Stimulated activated CD8-positive, alpha-beta memory T cell treated with anti-CD3 and anti-CD28 coated beads, Interleukin-12 subunit alpha, Interleukin-12 subunit beta, amount 100 ng/mL, for 24 hours (primary cell): ENCODE measurements around the gene PRDX3.
"Not testable (repeated sequence)": the region's sequence is repeated elsewhere in the genome, so short reads cannot be mapped to it uniquely, and the experiment has no call there.

ENCODE experiments used
- DNase-seq: peaks from one replicate; pipeline ENCODE4 v3.0.0-alpha.2; 2020; ENCODE audit errors: extremely low read depth

PRDX3 gene

DNA sequence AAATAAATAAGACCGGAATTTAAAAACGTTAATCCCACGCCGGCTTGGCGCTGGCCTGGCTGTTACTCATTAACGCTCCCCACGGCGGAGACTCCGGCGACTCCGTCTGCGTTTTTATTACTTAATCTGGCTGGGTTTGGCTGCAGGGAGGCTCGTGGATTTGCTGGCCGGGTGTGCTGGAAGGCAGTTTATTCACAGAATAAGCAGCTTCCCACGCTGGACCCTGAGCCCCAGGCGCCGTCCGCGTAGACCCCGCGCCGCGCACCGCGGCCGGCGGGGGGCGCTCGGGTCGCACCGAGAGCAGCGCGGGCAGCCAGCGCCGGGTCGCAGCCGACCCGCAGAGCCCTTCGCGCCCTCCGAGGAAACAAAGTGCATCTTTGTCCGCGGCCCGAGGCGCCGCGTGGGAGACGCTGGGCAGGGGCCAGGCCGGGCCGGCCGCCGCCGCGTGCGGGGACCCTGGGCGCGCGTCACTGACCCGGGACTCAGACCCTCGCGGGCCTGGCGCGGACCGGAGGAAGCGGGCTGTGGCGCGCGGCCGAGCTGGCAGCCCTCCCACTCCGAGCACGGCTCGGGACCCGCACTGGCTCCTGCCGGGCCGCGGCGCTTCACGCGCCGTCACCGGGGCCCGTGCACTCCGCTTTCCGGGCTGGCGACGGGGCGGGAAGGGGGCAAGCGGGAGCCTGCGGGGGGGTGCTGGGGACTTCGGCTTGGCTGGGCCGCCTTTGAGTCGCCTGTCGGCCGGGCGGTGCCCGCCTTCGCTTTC, 28.2 kb upstream of the PRDX3 start:
- no peak for DNase-seq

DNA sequence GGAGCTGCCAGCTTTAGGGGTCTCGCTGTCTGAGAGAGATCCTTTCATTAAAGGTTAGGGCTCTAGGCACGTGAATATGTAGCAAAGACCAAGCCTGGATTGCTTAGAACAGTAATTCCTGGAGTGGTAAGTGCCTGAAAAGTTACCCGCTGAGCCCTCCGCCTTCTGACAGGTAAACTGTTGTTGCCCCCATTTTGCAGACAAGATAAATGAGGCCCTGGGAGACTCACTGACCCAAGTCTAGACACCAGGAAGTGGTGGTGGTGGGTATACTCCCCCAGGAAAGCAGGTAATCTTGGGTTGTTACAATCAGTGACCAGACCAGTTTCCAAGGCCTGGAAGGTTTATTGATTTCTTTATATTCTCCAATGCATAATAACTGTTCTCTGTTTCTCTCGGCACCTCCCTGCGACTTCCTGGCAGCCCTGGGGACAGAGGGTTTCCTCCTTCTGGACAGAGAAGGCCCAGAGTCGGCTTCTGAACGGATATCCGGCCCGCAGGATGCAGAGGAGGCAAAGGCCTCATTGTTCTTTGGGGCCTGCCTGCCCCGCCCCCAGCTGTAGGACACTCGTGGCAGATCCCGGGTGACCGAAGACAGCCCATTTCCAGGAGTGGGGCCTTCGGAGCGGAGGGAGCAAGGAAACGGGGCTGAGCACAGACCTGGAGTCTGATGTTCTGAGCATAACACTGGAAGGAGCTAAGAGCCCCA, 27.4 kb upstream of the PRDX3 start:
- no peak for DNase-seq

DNA sequence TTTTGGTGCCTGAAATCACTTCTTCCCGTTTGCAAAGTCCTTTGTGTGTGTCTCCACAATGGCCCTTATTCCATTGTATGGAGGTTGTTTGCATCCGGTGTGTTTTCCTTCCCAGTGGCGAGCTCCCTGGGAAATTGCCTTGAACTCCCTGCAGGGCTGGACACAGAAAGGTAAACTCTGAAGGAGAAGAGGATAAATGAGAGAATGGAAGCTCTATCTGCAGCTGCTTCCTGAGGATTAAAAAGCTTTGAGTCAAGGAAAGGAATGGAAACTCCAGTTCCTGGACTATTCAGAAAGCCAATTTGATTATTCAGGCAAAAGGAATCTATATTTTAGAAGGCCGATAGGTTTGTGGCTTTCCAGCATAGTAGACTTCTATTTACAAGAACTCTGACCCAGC, 24.4 kb upstream of the PRDX3 start:
- DNase-seq, result no peak

DNA sequence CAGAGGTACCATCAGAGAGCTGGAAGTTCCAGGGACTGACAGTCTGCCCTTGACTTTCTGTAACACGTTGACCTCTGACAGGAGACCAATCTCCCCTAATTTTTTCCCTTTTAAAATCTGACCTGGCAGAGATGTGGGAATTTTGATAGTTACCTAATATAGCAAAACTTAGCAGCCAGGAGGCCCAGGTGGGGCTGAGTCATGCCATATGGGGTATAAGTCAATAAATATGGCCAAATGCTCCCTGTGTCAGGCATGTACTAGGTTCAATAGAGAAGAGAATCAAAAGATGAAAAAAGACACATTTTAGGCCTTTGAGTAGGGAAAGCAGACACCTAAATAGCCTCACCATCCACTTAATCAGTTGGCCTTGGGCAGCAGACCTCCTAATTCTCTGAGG, 22.6 kb upstream of the PRDX3 start:
- no peak for DNase-seq

DNA sequence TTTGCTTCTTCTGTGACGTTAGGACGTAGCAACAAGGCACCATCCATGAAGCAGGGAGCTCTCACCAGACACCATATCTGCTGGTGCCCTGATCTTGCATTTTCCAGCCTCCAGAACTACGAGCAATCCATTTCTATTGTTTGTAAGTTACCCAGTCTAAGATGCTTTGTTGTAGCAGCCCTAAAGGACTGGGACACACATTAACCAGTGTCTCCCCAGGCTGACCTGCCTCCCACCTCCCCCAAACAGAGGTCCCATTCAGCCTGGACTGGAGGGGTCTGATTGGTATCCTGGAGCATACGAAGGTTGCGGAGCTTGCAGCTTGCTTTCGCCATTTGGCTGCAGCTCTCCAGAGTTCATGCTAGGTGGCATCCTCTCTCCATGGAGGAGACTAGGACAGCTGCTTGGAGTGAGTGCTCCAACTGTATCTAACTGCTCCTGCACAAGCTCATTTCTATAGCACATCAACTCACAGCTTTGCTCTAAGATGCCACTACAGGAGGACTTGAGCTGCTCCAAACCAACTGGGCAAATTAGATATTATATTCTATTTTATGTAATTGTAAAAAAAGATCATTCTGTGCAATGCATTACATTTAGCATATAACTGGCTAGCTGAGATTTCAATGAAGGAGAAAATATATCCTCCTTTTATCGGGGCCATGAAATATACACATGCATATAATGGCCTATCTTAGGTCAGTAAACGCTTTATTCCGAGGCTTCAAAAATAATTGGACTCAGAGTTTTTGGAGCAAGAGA, 20.8 kb upstream of the PRDX3 start:
- DNase-seq, result no peak

DNA sequence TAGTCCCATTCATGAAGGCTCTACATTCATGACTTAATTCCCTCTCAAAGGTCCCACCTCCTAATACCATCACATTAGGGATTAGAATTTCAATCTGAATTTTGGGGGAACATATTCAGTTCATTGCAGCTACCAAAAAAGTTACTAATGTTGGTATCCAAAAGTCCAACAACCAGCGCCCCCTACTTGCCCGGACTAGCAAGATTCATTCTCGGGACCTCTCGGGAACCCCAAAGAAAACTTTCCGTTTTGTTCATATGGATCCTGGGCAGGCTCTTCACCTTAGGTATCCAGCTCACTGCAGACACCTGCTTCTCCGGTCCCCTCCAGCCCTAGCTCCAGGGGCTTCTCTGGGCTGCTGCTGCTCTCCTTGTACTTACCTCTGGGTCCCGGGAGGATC, 19.8 kb upstream of the PRDX3 start:
- DNase-seq, result no peak

DNA sequence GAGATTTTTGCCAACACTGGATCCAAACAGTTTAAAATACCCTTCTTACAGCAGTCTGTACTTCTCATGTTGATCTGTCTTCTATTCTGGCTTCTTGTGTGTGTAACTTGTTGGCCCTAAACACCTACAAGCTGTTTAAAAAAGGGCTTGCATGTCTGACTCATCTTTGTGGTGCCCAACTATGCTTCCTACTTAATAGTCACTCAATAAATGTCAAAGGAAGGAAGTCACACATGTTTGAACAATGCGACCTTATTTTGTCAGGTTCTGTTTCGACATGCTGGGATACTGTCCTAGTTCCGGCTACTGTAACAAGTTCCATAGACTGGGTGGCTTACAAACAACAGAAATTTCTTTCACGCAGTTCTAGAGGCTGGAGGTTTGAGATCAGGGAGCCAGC, 19.3 kb upstream of the PRDX3 start:
- DNase-seq, result no peak

DNA sequence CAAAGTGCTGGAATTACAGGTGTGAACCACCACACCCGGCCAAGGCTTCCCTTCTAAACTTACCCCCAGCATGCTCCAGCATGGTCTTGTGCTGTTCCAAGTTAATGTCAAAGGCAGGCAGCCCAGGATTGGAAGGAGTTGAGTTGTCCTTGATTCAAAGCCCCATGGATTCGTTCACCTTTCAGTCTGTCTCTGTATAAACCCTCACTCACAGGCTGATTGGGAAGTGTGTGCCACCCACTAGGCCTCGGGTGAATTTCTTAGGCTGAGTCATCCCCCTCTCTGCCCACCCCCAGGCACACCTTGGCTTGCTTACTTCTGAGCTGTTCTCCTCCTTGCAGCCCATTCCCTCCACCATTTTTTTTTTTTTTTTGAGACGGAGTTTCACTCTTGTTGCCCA, 13.3 kb upstream of the PRDX3 start:
- DNase-seq, result no peak

DNA sequence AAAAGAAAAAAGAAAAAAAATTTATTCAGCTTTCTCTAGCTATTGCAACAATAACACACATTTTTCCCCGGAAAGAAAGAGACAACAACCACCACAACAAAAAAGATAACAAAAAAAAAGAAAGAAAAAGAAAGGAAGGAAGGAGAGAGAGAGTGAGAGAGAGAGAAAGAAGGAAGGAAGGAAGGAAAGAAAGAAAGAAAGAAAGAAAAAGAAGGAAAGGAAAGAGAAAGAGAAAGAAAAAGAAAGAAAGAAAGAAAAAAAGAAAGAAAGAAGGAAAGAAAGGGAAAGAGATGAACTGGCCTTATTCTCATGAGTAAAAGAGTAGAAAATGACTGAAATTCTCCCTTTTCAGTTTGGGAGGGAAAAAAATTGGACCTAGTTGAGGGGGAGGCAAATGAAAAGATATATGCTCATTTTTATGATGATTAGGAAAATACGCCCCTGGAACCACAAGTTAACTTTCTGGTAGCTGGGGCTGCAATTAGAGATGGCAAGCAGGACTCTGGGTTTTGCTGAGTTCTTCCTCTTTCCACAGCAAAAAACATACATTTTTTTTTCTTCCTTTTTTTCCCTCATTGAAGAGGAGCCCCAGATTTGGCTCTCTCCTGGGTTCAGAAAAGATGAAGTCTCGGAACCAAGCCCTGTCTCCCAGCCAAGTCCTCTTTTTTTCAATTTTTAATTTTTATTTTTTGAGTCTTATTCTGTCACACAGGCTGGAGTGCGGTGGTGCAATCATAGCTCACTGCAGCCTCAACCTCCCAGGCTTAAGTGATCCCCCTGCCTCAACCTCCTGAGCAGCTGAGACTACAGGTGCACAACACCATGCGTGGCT, 12.6 kb upstream of the PRDX3 start:
- DNase-seq, result no peak

DNA sequence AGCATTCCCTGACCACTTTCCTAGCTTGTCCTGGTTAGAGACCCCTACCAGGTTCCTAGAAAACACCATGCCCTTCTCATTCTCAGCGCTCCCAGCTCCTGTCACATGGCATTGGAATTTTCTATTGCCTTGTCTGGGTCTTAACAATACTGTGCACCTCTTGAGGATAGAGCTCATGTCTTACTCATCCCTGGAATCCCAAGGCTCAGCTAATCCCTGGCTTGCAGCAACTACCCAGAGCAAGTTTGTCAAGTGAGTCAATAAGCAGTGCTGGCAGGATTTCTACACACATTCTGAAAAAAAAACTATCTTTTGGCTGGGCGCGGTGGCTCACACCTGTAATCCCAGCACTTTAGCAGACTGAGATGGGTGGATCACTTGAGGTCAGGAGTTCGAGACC, 11.7 kb upstream of the PRDX3 start:
- DNase-seq, result no peak

DNA sequence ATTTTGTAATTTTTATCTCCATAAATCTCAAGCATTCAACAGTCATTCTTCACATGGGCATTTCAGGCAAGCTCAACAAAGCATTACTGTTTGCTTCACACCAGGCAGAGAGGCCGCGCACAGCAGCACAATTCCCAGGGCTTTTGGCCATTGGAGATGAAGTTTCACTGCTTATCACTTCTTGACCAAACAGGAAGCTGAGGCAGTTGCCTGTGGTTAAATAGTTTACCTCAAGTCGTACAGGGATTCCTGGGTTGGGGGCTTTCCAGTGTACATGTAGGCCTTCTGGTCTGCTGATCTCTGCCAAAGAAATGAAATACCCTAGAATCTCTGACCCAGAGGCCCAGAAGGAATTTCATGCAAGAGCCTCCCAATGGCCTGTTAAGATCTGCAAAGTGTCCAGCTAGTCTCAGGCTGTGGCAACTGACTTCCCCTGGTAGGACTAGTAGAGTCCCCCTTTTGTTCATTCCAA, 11.2 kb upstream of the PRDX3 start:
- DNase-seq, result no peak

DNA sequence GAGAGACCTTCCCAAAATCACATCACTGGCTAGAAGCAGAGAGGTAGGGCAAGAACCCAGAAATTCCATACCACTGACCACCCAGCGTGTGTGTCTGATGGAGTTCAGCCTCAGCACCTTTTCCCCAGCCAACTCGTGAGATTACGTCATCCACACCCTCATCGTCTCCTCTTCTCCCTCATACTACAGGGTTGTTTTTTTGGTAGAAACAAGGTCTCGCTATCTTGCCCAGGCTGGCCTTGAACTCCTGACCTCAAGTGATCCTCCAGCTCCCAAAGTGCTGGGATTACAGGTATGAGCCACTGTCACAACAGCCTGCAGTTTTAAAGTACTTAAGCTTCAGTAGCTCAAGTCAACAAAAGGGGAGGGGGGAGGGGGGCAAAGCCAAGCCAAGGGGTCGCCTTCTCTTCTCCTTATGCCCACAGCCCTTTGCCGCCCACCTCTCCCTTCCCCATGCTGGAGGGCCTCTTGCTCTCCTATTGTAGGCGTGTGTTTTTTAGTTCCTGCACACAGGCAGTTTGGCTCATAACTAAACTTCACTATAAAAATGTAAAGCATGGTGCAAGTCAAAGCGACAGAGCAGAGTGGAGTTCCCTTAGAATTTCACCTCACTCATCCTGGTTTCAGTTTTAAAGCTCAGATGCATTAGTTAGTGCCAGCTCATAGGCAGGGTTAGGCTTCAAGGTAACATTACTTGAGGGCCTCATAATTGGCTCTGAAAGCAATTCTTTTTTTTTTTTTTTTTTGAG, 5.2 kb upstream of the PRDX3 start:
- no peak for DNase-seq

DNA sequence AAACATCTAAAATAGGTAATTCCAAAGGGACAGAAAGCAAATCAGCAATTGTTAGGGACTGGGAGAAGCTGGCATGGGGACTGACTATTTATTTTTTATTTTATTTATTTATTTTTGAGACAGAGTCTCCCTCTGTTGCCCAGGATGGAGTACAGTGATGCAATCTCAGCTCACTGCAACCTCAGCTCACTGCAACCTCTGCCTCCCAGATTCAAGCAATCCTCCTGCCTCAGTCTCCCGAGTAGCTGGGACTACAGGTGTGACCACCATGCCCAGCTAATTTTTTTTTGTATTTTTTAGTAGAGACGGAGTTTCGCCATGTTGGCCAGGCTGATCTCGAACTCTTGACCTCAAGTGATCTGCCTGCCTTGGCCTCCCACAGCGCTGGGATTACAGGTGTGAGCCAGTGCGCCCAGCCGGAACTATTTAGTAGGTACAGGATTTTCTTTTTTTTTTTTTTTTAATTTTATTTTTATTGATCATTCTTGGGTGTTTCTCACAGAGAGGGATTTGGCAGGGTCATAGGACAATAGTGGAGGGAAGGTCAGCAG, 2.3 kb upstream of the PRDX3 start:
- not testable (repeated sequence) for DNase-seq

DNA sequence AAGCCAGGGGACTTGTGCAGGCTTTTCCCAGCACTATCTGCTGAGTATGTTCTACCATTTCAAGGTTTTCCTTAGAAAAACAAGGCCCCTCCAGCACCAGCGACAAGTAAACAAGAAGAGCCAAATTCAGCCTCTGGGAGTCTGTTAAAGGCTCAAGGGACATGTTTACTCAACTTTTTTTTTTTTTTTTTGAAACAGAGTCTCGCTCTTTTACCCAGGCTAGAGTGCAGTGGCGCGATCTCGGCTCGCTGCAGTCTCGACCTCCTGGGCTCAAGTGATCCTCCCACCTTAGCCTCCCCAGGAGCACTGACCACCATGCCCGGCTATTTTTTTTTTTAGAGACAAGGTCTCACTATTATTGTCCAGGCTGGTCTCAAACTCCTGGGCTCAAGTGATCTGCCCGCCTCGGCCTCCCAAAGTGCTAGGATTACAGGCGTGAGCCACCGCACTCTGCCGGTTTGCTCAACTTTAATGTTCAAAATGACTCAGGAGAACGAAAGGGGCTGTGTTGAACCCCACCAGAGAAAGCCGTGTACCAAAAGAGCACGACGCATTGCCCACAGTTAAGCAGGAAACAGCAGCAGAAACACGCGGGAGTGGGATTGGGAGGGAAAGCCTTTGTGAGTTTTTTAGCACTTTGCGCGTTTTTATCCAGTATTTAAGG, 772 bp downstream of the PRDX3 start:
- no peak for DNase-seq

DNA sequence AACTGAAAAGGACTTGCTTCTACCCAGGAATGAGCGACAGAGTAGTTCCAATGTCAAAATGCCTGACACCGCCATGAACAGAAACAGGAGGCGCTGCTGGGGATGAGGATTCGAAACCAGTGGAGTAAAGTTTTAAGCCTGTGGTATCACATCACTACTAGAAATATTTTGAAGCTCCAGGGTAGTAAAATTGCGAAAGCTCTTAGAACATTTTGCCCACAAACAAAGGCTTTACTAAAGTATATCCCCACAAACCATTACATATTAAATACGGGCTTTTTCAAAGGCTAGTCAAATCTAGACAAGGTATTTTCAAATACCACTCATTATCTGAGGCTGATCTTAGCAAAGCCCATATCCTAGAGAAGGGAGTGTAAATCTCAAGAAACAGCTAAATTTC, 2.4 kb downstream of the PRDX3 start:
- no peak for DNase-seq

DNA sequence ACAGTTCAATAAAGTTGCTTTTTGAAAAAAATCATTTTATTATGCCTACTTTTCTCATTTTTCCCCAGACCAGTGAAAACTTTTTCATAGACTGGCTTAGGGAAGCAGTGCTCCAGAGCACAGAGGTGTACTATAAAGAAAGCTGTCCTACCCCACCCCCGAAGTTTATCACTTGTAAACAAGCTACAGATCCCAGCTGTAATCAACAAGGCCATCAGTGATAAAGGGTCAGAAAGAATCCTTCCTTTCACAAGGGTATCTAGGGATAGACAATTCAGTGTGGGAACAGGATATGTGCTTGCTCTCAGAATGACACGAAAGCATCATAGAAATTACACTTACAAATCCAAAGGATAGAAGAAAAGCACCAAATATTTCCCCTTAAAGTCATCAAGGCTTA, 4.5 kb downstream of the PRDX3 start:
- DNase-seq, result no peak

DNA sequence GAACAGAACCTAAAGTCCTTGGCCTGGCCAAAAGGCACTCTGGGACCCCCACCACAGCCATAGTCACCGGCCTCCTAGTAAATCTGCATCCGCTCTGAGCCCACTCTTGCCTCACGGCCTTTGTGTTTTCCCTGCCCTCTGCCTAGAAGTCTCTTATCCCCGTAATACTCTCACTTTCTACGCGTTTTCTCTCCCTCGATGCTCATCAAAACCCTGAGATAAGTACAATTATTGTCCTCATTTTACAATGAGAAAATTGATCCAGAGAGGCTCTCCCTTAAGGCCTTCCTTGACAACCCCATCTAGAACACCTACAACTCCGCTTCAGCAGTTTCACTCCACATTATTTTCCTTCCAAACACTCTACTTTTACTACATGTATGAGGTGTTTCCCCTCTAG, 11.6 kb downstream of the PRDX3 start:
- DNase-seq, result no peak

DNA sequence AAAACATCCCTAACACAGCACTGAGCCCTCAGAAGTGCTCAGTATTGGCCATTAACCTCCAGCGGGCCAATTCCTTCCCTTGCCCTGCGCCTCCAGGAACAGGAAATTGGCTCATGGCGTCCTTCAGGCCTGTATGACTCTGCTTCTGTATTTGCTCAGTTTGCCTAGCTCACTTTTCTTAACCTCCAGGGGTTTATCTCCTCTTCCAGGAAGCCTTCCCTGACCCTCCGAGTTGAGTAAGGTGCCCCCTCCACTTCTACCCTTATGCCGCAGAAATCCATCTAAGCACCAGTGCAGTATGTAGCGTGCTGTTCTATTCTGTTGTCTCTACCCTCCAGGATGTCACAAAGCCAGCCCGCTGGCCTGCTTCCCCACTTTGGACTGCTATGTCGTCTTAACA, 12.0 kb downstream of the PRDX3 start:
- no peak for DNase-seq

DNA sequence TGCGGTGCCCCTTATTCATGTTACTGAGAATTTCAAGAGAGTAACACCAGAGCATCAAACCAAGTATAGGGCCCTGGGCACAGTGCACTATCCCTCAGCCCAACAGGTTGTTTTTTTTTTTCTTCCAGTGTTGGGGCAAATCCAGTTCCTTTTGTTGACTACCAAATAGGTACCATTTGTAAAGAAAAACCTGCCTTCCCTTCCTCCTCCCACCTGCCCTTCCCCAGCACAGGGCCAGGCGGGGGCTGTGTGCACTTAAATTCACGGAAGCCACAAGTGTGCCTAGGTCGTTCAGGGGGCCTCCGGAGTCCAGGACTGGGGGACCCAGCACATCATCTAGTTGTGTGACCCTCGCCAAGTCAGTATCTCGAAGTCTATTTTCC, 12.5 kb downstream of the PRDX3 start:
- DNase-seq, result no peak
